Stimulated activated CD4-positive, alpha-beta T cell treated with anti-CD3 and anti-CD28 coated beads, TNF-alpha, amount 100 ng/mL, for 24 hours (primary cell): ENCODE data around the gene MTF1.
"Not testable (repeated sequence)": the region's sequence is repeated elsewhere in the genome, so short reads cannot be mapped to it uniquely, and the experiment has no call there.

Experiments
- DNase-seq, 3 experiments: peaks; one replicate each; pipeline ENCODE4 v3.0.0-alpha.2; 2020; ENCODE audit warnings: low read depth in 3 of 3

Gene MTF1

GRCh38 chr1:37793773-37794371, 65.5 kb downstream of the MTF1 start, which contains the start of gene MANEAL:
Gene MANEAL (plus strand): TSS chr1:37793847. CDS start chr1:37794183, 336 bp downstream.
- peak in 1 of 3 experiments; percentile 26 for DNase-seq

GRCh38 chr1:37792943-37793686, 66.3 kb downstream of the MTF1 start:
- DNase-seq = no peak

DNA sequence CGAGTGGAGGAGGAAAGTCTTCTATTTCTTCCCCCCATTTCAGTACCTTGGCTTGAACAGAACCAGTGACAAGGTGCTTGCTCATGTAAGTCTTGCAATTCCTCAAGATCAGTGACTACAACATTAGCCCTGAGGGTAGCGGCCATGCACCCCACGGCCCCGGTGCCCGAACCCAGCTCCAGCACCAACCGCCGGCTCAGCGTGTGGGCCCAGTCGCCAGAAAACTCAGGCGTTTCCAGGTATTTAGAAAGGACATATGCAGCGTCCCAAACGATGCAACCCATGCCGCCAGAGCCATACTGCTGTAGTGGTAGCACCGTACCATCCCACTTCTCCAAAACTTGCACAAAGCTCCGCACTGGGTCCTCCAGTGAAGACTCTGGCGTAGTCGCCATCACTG, 76.9 kb downstream of the MTF1 start:
- DNase-seq = no peak

- no peak for DNase-seq
These were observed 80.7 kb downstream of the MTF1 start for GRCh38 chr1:37778654-37779053.

GRCh38 chr1:37776946-37777516, 82.4 kb downstream of the MTF1 start:
- peak in 1 of 3 experiments; percentile 30 for DNase-seq

- DNase-seq = not testable (repeated sequence)
These were observed 88.0 kb downstream of the MTF1 start for GRCh38 chr1:37771440-37771839.

DNA sequence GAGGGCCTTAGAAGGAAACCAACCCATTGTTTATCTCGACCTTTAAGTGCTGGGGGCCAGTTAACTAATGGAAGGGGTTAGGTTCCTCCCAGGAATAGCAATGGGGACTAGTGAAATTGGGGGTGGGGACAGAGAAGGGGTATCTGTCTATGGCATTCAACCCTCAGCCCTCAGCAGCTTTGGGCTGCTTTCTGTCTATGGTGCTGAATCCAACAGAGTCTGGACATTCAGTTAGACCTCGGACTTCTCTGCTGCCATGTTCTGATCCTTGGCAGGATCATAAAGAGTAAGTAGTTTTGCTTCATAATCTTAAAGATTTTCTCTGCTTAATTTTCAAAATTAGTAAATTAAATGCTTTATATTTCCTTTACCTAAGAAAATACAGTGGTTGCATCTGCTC, 91.9 kb downstream of the MTF1 start:
- DNase-seq = no peak

- DNase-seq = peak in 1 of 3 experiments; percentile 27
These were observed 93.3 kb downstream of the MTF1 start for GRCh38 chr1:37765916-37766664.

DNA sequence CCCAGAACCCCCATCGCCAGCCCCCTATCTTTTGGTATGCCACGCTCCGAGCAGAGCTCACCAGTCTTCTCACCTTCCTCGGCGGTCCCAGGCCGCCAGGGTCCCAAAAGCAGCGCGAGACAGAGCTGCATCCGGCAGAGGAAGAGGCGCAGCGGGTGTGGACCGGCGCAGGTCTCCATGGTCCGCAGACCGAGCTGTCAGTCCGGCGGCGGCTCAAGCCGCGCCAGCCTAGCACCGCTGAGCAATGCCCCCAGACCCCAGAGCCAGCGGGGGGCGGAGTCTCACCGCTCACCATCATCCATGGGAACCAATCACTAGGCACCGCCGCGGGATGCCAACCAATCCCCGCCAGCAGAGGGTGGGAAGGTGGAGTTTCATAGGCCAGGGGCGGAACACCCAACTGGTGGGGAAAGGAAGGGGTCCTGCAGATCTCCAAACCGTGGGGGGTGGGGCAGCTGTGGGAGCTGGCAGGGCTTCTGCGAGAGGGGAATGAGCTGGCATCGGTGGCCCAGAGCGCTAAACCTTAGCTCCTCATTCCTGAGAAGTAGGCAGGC, 94.4 kb downstream of the MTF1 start, which contains the start of gene EPHA10:
Gene EPHA10, minus strand, starts transcription at position 233 of the 554 bp plus-strand sequence. Its CDS starts 54 bp downstream, at position 179.
- DNase-seq = no peak

- DNase-seq = peak in 2 of 3 experiments; percentile 23 to 37
These were observed 95.0 kb downstream of the MTF1 start for GRCh38 chr1:37764414-37764825.

DNA sequence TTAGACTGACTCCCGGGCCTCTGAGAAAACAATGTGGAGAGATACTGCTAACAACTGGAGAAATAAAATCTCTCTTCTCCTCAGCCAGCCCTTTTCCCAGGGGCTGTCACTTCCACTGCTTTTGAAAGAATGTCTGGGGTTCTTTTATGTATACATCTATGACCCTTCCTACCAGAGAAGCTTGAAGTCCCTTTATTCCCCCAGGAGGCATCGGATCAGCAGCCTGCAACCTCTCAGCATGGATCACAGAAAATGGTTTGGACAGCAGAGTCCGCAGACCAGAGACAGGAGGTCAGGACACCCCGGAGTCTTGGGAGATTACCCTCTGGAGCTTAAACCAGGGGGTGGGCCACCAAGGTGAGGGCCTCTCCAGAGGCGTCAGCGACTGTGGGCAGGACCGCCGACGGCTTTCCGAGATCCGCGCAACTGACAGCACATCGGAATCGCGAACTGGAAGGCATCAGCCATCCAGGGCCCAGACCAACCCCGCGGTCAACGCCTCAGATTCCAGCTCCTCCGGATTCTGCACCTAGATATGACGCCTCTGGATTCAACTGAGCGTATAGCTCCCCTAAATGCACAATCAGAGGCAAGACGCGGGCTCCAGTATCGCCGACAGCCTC, 95.5 kb downstream of the MTF1 start:
- DNase-seq = no peak

- no peak for DNase-seq
These were observed 96.9 kb downstream of the MTF1 start for GRCh38 chr1:37762516-37762915.

DNA sequence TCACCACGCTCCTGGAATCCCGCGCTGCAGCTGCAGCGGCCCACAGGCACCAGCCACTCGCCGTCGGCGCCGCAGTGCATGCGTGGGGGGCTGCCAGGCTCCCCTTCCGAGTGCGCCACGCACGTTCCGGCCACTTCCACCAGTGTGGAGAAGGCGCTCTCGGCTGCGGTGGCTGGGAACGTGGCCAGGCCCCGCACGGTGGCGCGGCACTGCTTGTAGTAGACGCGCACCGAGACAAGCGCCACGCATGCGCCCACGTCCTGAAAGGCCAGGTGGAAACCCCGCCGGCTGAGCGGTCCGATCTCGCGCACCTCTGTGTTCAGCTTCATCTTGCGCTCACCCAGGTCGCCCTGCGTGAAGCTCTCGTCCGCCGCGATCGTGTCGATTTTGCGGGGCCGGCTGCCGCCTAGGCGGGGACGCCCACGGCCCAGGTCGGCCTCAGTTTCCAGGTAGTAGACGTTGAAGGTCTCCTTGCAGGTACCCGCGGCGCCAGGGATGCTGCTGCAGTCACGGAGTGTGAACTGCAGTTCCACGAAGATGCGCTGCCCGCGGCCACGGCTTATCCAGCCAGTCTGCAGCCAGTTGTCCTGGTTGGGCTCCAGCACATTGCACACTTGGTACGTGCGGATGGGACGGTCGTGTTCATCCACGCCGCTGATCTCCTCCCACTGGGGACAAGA, 97.8 kb downstream of the MTF1 start:
- no peak for DNase-seq
